Suppressor macrophage (primary cell): ENCODE results near the gene TMEM259.

ENCODE experiments used
- DNase-seq, 4 experiments: peaks; one replicate each; pipeline ENCODE4 v3.0.0-alpha.2; 2020 to 2022
- total RNA-seq, 17 experiments: gene quantifications; one replicate each; lab custom pipeline; 2026; ENCODE audit warnings: mixed read lengths in 6 of 17, inconsistent platforms in 3 of 17; lab: John Stamatoyannopoulos, UW

TMEM259 gene
- total RNA-seq: 72.1 to 185 (median 106) reads per million in 17 experiments

DNA sequence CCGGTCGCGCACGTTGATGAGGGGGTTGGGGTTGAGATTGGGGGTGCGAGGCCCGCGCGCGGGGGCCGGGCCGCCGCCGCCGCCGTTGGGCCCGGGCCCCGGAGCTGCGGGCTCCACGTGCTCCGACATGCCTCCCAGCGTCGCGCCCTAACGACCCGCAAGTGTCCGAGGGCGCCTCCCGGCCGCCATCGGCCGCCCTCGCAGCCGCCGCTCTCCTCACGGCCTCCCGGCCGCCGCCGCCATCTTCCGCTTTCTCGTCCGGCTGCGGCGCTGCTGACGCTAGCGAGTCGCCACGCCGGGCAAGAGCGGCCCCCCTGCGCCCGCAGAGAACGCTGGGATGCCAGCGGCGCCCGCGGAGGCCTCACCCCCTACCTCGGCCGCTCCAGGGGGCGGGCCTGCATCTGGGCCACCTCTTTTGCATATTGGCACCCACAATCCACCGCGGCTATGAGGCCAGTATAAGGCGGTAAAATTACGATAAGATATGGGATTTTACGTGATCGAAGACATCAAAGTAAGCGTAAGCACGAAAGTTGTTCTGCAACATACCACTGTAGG, at the start of gene TMEM259:
Gene TMEM259, minus strand, starts transcription at position 256 of the 558 bp plus-strand sequence. Its CDS starts 127 bp downstream, at position 129.
- peak; percentile 98 to 99 (median 99) for DNase-seq

- DNase-seq: no peak
These were observed 49.6 kb upstream of the TMEM259 start for GRCh38 chr19:1070576-1070930.

DNA sequence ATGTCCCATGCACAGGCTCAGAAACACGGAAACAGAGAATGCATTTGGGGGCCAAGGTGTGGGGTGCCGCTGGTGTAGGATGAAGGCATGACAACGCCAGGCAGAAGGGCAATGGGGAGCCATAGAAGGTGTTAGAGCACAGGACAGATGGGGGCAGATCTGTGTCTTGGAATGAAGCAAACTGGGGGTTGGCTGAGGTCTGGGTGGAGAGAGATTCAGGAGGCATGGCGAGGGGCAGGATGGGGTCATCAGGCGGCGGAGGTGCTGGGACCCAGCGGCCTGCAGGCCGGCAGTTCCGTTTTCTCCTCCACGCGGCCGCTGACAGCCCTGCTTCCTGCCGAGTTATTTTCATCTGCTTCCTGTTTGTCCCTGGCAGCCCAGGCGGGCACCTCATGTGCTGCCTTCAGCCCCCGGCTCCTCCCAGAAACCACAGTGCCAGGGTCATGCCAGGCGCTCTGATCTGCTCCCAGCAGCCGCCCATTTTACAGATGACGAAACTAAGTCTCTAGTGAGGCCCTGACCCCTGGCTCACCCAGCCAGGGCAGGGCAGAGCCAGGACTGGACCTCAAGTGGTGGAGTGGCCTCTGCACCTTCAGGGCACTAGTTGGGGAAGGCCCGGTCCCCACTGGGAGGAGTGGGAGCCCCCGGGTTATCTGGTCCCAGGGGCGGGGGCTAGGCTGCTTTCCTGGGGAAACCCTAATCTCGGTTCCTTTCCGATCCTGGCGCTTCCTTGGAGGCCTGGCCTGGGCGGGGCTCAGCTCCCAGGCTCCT, 48.3 kb upstream of the TMEM259 start:
- DNase-seq: peak; percentile 96 to 98 (median 97)

DNA sequence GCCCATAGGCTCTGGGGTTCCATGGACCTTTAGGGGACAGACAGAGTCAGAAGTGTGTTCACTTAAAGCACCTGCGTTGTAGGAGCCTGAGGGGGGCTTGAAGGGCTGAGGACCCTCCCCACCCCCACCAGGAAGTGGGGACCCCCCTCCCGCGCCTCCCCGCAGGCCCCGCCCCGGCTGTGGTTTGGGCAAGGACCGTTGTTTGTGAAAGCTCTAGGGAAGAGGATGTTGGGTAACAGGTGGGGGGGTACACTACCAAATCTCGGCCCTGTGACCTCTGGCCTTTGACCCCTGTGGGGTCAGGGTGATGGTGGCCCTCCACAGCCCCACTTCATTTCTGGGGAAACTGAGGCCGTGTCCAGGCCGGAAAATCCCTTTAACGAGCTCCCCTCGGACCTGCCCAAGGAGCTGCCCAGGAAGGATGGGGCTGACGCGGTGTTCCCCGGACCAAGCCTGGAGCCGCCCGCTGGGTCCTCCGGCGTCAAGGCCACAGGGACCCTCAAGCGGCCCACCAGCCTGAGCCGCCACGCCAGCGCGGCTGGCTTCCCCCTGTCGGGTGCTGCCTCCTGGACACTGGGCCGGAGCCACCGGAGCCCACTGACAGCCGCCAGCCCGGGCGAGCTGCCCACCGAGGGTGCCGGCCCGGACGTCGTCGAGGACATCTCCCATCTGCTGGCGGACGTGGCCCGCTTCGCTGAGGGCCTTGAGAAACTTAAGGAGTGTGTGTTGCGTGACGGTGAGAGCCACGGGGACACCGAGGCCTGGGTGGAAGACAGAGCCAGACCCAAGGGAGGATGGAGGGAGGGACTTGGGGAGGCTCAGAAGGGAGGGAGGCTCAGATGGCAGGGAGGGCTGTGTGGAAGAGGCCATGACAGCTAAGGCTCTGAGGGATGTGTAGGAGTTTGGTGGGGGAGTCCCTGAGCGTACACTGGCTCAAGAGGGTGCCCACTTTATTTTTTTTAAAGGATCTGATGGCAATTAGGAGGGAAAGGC, 47.4 kb upstream of the TMEM259 start:
- DNase-seq: peak; percentile 62 to 86 (median 80)

DNA sequence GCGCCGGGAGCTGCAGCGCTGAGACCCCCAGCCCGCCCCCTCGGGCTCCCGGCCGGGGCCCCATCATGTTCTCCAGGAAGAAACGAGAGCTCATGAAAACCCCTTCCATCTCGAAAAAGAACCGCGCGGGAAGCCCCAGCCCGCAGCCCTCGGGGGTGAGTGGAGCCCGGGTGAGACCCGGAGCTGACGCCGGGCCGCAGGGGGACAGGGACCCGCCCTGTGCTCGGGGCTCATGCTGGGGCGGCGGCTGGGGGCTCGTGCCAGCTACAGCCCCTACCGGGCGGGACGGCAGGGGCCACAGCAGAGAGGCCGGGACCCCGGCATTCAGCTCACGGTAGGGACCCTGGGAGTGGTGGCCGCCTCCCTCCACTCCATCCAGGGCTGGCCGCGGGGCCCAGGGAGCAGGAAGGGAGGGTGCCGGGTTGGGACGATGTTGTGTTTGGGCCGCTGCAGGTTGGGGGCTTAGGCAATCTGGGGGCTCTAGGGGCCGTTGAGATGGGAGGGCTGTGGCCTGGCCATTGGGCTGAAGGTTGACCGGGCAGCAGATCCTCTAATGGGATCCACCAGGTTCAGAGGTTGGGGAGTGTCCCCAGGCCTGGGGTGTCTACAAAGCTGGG, 46.5 kb upstream of the TMEM259 start:
- DNase-seq: peak in 1 of 4 experiments; percentile 21

- DNase-seq: peak; percentile 89 to 93 (median 93)
These were observed 45.9 kb upstream of the TMEM259 start, which contains the start of gene ARHGAP45 for GRCh38 chr19:1066748-1067340. ARHGAP45 (plus strand) TSS chr19:1067167; CDS start chr19:1067406, 239 bp downstream.

DNA sequence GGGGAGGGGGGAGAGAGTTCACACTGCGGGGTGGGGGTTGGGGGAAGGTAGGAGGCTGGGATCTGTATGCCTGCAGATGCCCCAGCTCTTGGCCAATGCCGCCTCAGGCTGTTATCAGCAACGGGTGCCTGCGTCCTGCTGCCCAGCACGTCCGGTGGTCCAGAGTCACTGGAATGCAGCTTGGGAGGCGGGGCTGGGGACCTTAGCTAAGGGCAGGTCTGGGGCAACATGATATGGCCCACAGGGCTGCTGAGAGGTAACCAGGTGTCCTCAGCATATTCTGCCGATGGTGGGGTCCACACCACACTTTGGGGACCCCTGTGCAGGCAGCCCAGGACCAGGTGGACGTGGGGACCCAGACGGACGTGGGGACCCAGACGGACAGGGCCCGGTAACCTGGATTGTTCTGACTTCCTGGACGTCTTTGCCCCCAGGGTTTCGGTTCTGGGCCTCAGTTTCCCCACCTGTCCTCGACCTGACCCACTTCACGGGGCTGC, 45.4 kb upstream of the TMEM259 start:
- DNase-seq: no peak

GRCh38 chr19:1065606-1066109, 44.7 kb upstream of the TMEM259 start:
- no peak for DNase-seq

- peak; percentile 83 to 92 (median 88) for DNase-seq
These were observed 44.0 kb upstream of the TMEM259 start for GRCh38 chr19:1064661-1065605.

- DNase-seq: no peak
These were observed 43.2 kb upstream of the TMEM259 start for GRCh38 chr19:1063909-1064660.

GRCh38 chr19:1063030-1063908, 42.3 kb upstream of the TMEM259 start:
- DNase-seq: peak; percentile 41 to 73 (median 62)

DNA sequence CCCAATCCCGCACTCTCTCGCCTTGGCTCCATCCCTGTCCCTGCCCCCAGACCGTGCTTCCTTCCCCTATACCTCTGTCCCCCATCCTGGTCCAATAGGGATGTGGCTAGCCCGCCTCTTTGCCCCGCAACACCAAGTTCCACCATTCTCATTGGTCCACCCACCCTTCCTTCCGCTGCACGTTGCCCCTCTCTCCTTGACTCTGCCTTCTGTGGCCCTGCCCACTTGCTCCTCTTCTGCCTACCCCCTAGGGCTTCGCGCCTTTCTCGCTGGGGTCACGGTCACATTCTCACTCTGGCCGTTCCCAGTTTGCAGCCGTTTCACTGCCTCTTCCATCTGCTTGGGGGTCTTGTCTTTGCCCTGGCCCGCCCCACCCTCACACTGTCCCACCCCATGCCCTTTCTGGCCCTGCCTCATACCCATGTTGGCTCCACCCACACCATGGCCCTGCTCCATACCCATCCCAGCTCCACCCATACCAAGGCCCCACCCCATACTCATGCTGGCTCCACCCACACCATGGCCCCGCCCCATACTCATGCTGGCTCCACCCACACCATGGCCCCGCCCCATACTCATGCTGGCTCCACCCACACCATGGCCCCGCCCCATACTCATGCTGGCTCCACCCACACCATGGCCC, 41.6 kb upstream of the TMEM259 start:
- no peak for DNase-seq

- no peak for DNase-seq
These were observed 41.1 kb upstream of the TMEM259 start for GRCh38 chr19:1061987-1062386.

DNA sequence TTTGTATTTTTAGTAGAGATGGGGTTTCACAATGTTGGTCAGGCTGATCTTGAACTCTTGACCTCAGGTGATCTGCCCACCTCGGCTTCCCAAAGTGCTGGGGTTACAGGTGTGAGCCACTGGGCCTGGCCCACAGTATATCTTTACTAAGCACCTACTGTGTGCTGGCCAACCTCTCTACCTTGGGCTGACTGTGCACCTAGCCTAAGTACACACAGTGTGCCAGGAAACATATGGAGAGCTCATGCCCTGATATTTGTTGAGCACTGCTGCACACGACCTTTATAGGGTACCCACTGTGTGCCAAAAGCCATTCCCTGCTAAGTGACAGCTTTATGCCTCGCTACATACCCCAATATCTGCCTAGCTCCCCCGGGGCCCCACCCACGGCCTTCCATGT, 39.8 kb upstream of the TMEM259 start:
- DNase-seq: no peak

GRCh38 chr19:1058112-1058511, 37.2 kb upstream of the TMEM259 start:
- DNase-seq: no peak

- DNase-seq: peak; percentile 37 to 57 (median 54)
These were observed 36.4 kb upstream of the TMEM259 start for GRCh38 chr19:1057176-1057855.

DNA sequence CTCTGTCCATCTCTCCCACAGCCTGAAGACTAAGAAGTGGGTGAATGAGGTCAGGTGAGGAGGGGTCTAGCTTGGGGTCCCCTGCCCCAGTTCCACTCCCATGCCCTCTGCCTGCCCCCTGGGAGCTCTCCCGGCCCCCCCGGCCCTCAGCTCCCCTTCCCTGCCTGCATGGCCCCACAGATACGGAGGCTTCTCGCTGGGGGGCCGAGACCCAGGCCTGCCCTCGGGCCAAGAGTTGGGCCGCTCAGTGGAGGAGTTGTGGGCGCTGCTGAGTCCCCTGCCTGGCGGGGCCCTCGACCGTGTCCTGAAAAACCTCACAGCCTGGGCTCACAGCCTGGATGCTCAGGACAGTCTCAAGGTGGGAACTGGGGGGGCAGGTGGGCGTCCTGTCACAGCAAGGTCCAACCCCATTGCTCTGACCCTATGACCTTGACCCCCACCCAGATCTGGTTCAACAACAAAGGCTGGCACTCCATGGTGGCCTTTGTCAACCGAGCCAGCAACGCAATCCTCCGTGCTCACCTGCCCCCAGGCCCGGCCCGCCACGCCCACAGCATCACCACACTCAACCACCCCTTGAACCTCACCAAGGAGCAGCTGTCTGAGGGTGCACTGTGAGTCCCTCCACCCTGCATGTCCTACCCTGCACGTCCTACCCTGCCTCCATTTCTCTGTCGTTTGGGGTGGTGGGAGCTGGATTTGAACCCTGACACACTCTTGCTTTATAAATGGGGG, 35.1 kb upstream of the TMEM259 start:
- DNase-seq: no peak
